Fibroblast of skin of left biceps (primary cell): ENCODE results near the gene CD38.
"Not testable (repeated sequence)": the region's sequence is repeated elsewhere in the genome, so short reads cannot be mapped to it uniquely, and the experiment has no call there.

Experiments used
- DNase-seq, 2 experiments: peaks; one replicate each; pipeline ENCODE4 v3.0.0-alpha.2; 2013; ENCODE audit warnings: low read depth in 2 of 2

CD38 gene

DNA sequence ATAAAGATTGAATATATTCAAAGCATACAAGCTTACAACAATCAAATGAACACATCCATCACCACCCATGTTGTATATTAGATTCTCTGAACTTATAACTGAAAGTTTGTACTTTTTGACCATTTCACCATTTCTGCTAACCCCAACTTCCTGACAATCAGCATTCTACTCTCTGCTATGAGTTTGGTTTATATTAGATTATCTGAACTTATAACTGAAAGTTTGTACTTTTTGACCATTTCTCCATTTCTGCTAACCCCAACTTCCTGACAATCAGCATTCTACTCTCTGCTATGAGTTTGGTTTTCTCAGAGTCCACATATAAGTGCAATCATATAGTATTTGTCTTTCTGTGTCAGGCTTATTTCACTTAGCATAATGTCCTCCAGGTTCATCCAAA lies 15.7 kb upstream of the CD38 start:
- DNase-seq = not testable (repeated sequence)

- no peak for DNase-seq
Measured at GRCh38 chr4:15765391-15765790, 12.7 kb upstream of the CD38 start.

- no peak for DNase-seq
Measured at GRCh38 chr4:15765910-15766697, 12.0 kb upstream of the CD38 start.

DNA sequence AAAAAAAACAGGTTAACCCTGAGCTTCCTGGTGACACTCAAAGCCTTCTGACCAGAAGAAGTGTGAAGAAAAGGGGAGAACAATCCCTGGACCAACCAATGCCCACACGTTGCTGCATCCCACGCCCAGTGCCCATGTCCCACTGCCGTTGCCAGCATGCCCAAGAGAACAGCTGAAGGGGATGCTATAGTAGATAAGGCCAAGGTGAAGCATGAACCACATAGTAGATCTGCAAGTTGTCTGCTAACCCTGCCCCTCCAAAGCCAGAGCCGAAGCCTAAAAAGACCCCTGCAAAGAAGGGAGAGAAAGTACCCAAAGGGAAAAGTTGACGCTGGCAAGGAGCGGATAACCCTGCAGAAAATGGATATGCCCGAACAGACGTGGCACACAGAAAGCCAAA lies 11.3 kb upstream of the CD38 start:
- DNase-seq = no peak

GRCh38 chr4:15769202-15769601 lies 8.9 kb upstream of the CD38 start:
- DNase-seq = no peak

DNA sequence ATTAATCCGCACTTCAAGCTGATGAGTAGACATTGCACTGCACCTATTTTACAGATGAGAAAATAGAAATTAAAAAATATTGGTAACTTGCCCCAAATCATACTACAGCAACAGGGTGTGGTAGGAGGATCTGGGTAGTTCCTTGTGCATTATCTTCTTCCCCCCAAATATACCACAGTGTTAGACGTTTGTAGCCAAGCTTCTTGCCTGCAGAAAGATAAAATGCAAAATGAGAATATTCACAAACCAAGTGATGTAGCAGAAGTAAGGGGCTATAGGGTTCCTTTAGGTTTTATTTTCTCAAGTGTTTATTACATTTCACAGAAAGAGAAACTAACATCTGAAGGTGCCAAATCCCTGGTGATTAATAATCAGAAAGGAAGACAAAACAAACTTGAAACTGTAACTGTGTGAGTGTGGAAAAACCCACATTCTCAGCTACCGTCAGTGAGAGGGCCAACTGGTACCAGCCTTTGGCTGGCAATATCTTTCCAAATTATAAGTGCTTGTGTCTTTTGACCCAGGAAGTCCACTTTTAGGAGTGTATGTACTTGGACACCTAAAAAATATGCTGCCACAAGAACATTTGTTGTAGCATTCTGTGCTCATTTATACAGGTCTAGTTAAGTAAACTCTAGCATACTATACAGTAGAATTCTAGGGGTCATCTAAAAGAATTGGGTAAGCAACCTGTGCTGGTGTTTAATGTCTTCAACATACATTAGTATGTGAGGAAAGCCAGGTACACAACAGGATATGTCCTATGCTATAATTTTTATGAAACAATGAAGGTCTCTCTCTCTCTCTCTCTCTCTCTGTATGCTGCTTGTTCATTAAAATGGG lies 6.7 kb upstream of the CD38 start:
- no peak for DNase-seq

DNA sequence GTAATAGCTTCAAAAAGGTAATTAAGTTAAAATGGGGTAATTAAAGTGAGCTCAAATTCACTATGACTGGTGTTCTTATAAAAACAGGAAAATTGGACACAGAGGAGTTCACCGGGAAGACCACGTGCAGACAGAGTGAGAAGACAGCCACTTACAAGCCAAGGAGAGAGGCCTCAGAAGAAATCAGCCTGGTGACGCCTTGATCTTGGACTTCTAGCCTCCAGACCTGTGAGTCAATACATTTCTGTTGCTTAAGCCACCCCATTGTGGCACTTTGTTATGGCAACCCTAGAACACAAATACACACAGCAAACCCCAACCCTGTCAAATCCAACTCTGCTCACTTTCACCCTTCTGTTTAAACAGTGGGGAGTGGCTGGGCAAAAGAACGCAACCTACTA lies 4.1 kb upstream of the CD38 start:
- no peak for DNase-seq

- no peak for DNase-seq
Measured at GRCh38 chr4:15776871-15777648, 1.1 kb upstream of the CD38 start.

- no peak for DNase-seq
Measured at GRCh38 chr4:15777697-15778288, 335 bp upstream of the CD38 start.

DNA sequence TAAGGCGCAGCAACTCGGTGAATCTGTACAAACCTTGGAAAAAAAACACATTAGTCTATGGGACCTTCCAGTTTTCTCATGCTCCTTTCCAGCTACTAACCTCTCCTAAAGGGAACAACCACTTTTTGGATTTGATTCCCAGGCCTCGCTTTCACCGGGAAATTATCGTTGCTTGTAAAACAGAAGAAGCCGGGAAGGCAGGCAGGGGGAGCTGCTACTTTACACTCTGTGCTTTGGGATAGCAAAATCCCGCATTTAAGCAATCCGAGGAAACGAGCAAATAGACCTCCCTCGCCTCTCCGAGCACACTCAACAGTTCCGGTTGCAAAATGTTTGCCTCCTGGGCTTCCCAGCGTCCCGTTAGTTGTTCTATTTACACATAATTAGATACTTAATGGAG lies 1.2 kb downstream of the CD38 start:
- peak; percentile 17 to 24 for DNase-seq

DNA sequence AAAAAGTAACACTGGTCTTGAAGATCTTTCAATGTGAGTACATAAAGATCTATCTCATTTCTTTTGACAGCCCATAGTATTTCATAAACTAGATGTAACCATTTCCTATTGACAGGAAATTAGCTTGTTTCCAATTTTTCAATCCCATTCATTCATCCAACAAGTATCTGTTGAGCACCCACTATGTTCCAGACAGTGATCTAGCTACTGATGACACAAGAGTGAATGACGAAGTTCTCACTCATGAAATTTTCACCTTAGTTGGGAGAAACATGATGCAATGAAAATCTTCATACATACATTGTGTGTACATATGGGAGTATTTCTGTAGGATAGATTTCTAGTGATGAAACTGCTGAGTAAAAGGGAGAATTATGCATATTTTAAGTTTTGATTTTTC lies 1.7 kb downstream of the CD38 start:
- DNase-seq = no peak

DNA sequence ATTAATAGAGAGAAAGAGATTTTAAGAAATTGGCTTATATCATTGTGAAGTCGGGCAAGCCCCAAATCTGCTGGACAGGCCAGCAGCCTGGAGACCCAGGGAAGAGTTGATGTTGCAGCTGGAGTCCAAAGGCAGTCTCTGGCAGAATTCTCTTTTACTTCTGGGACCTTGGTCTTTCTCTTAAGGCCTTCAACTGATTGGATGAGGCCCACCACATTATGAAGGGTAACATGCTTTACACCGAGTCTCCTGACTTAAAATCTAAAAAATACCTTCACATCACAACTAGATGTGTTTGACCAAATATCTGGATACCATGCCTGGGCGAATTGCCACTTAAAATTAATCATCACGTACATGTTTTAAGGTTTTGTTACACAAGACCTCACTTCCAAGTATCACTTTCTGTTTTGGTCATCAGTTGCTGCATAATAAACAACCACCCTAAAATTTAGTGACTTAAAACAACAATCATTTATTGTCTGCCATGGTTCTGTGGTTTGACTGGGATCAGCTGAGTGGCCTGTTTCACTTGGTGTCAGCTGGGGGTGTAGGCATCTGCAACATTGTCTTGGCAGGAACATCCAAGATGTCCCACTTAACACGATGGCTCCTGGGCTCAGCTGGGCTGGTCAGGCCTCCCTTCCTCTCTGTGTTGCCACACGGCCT lies 3.4 kb downstream of the CD38 start:
- DNase-seq = no peak

DNA sequence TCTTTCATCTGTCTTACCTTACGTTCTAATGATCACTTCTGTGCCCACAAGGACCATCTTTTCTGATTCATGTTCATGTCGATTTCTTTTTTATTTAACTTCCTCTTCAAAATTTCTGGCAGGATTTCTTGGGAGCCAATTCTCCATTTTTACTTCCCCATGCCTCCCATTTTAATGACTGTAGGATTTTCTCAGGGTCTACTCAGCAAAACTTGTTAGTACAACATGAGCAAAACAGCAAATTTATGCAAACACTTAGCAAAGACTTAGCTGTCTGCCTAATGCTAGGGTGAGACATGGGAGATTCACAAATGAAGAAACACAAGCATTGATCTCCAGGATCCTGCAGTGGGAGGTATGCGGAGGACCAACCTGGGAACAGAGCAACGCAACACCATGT lies 5.5 kb downstream of the CD38 start:
- DNase-seq = no peak

DNA sequence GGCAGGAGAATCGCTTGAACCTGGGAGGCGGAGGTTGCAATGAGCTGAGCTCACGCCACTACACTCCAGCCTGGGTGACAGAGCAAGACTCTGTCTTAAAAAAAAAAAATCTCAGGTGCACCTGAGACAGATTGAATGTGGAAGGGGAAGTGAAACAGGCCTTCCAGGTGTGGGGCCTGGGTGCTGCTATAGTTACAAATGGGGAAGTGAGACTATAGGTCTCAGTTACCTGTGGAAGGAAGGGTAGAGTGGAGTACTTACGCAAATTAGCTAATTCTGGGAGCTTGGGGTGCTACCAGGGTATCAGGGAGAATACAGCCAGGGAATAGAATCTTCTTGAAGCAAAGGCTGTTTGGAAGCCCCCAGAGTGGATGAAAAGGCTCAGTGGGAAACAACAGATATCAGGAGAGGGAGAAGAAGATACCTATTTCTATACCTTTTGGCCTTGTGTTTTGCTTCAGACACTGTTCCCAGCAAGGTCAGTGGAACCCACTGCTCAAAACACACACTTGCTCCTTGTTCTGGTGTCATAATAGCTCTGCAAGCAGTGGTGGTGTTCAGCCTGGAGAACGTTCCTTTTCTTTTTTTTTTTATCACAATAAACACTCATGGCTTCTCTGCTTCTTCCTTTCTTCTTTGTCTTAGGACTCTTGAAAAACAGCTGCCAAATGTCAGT lies 7.0 kb downstream of the CD38 start:
- DNase-seq = no peak

DNA sequence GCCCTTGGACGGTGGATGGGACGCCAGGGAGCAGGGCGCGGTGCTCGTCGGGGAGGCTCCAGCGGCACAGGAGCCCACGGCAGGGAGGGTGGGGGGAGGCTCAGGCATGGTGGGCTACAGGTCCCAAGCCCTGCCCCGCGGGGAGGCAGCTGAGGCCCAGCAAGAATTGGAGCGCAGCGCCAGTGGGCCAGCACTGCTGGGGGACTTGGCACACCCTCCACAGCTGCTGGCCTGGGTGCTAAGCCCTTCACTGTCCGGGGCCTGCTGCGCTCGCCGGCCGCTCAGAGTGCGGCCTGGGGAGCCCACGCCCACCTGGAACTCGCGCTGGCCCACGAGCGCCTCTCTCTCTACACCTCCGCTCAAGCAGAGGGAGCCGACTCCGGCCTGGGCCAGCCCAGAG lies 8.6 kb downstream of the CD38 start:
- no peak for DNase-seq

DNA sequence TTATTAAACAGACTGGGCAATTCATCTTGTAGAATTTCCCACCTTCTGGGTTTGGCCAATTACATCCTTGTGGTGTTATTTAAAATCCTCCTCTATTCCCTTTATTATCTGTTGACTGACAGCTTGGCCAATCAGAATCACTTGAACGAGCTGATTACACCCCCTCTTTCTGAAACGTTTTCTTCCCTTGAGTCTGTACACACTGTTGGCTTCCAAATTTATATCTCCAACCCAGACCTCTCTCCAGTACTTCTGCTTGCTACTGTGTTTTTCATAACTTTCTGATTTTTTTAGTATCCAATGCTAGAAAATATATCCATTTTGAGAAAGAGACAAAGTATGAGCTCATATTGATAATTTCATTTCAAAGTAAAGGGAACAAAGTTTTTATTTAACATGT lies 14.8 kb downstream of the CD38 start:
- DNase-seq = no peak

DNA sequence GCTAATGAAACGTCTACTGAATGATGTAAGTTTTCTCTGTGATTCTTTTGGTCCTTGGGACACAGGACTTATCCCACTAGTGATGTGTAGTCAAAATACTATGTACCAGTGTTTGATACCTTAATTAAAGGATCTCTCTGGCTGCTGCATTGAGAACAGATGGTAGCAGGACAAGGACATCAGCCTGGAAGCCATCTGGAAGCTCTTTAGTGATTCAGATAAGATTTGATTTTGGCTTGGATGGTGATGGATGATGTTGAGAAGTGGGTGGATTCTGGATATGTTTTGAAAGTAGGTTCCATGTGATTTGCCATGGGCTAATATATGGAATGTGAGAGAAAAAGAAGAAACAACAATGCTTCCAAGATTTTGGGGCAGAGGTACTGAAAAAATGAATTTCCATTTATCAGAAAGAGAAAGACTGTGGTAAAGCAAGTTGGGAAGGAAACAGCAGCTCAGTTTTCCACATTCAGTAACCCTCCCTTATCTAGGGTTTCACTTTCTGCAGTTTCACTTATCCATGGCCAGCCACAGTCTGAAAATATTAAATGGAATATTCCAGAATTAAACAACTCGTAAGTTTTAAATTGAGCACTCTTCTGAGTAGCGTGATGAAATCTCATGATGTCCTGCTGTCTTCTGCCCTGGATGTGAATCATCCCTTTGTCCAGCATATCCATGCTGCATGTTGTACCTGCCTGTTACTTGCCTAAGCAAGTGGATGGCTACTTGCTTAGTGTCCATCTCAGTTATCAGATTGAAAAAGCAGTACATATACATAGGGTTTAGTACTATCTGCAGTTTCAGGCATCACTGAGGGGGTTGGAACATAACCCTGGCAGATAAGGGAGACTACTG lies 15.6 kb downstream of the CD38 start:
- DNase-seq = no peak

DNA sequence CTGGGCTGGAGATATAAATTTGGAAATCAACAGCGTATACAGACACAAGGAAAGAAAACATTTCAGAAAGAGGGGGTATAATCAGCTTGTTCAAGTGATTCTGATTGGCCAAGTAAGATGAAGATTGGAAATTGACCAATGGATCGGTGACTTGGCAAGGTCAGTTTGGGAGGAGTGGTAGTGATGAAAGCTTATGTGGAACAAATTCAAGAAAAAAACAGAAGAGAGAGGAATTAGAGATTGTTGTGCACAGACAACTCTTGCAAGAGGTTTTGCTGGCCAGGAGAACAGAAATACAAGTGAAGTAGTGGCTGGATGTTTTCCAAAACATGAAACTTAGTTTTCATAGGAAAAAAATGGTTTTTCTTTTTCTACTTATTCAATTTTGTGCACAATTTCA lies 16.3 kb downstream of the CD38 start:
- DNase-seq = no peak

DNA sequence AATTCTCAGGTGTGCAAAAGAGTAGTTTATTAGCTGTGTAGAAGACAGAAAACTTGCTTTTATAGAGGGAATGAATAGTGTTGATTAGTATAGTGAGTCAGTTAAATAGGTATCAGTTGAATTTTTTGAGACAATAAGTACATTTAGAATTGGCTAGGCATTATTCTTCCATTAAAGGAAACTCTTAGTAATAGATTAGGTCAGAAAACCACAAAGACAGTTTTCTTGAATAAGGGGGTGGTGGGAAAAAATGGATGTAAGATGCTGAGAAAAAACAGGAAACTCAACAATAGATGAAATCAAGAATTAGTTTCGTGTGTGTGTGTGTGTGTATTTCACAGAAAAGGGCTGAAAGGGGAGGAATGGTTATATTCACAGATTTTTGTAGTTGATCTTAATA lies 16.8 kb downstream of the CD38 start:
- DNase-seq = no peak

DNA sequence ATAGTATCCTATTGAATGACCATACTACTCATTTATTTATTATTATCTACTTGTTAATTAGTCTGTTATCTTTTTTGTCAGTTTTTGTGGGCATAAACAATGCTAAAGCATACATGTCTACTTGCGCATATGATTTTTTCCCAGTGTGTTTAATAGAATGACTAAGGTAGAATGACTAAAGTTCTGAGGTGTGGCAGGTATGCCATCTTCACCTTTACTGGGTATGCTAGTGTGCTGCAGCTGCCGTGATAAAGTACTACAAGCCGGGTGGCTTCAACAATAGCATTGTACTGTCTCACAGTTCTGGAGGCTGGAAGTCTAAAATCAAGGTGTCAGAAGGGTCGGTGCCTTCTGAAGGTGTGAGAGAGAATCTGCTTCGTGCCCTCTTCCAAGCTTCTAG lies 19.2 kb downstream of the CD38 start:
- no peak for DNase-seq
